Endothelial cell (in vitro differentiated cells): Measurements from ENCODE around the gene CEP131. TPM values are rescaled to one million over a fixed set of nuclear protein-coding genes. Genes with fewer than 3 reads are reported as not detected.

Experiments used
- DNase-seq: peaks from one replicate; pipeline ENCODE4 v3.0.0; 2021; ENCODE audit warnings: low spot score
- H3K27ac Mint-ChIP-seq: one replicate; pipeline ENCODE4 v1.8.0; 2021; ENCODE audit warnings: mixed read lengths, inconsistent platforms; ENCODE audit not compliant: unreplicated experiment
- H3K27me3 Mint-ChIP-seq: one replicate; pipeline ENCODE4 v1.8.0; 2021; ENCODE audit warnings: mild to moderate bottlenecking, moderate library complexity, mixed read lengths, inconsistent platforms; ENCODE audit not compliant: unreplicated experiment
- H3K36me3 Mint-ChIP-seq: one replicate; pipeline ENCODE4 v1.8.0; 2021; ENCODE audit warnings: mild to moderate bottlenecking, low read depth, mixed read lengths, inconsistent platforms; ENCODE audit not compliant: unreplicated experiment
- H3K4me1 Mint-ChIP-seq: one replicate; pipeline ENCODE4 v1.8.0; 2021; ENCODE audit warnings: mild to moderate bottlenecking, mixed read lengths, inconsistent platforms; ENCODE audit not compliant: unreplicated experiment
- H3K4me3 Mint-ChIP-seq: one replicate; pipeline ENCODE4 v1.8.0; 2021; ENCODE audit warnings: mild to moderate bottlenecking, mixed read lengths, inconsistent platforms; ENCODE audit not compliant: unreplicated experiment
- H3K9me3 Mint-ChIP-seq: one replicate; pipeline ENCODE4 v1.8.0; 2021; ENCODE audit warnings: mixed read lengths, inconsistent platforms; ENCODE audit not compliant: unreplicated experiment
- CTCF ChIP-seq: fragments of 200-600 bp; sonication (generic); IDR thresholded peaks from one replicate; pipeline ENCODE4 v1.5.0; 2021; ENCODE audit warnings: antibody characterized with exemption; ENCODE audit not compliant: unreplicated experiment
- total RNA-seq: library from RNA; stranded (reverse); fragmentation: NEBNext Ultra II Directional; extraction: Animal tissue kit (Norgen Biotek cat#: 25700); gene quantifications from one replicate; pipeline ENCODE4 v1.2.1, GENCODE V29; 2021; ENCODE audit not compliant: unreplicated experiment

Gene CEP131
- total RNA-seq, 1 donor from 2014 or later, result 21.1 TPM

- H3K27me3 Mint-ChIP-seq, result peaks cover 2% of the 10 kb centered on the region
- H3K4me3 Mint-ChIP-seq, result no peak overlapping the region
- peak; percentile 71 for DNase-seq
- no peaks in the 10 kb centered on the region for H3K36me3 Mint-ChIP-seq
- TF ChIP-seq CTCF, result peak; percentile 66
- H3K9me3 Mint-ChIP-seq, result no peaks in the 10 kb centered on the region
- peak overlapping the region; percentile 68 for H3K27ac Mint-ChIP-seq
- peaks cover 5% of the 10 kb centered on the region for H3K4me1 Mint-ChIP-seq
Observed at GRCh38 chr17:81200695-81201580, 21.8 kb downstream of the CEP131 start.

GRCh38 chr17:81200201-81200600 lies 22.6 kb downstream of the CEP131 start:
- no peak overlapping the region for H3K4me3 Mint-ChIP-seq
- no peak overlapping the region for H3K27ac Mint-ChIP-seq
- H3K36me3 Mint-ChIP-seq, result no peaks in the 10 kb centered on the region
- H3K27me3 Mint-ChIP-seq, result peaks cover 2% of the 10 kb centered on the region
- no peak for DNase-seq
- TF ChIP-seq CTCF, result no peak
- H3K4me1 Mint-ChIP-seq, result peaks cover 5% of the 10 kb centered on the region
- no peaks in the 10 kb centered on the region for H3K9me3 Mint-ChIP-seq

DNA sequence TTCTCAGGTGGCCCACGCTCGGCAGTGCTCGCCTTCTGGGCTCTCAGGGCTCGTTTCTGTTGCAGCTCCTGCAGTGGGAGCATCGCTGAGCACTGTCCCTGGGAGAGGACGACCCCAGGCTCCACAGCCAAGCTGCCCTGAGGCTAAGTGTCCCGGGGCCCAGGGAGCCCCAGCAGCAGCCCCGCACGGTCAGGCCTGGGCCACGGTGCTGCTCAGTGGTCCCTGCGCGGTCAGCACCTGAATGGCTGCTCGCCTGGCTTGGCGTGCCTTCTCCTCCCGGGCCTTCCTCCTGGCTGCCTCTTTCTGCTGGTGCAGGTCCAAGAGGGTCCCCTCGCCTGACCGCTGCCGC lies 23.3 kb downstream of the CEP131 start:
- peaks cover 4% of the 10 kb centered on the region for H3K27me3 Mint-ChIP-seq
- no peak for TF ChIP-seq CTCF
- H3K36me3 Mint-ChIP-seq, result no peaks in the 10 kb centered on the region
- H3K4me1 Mint-ChIP-seq, result peaks cover 5% of the 10 kb centered on the region
- H3K9me3 Mint-ChIP-seq, result no peaks in the 10 kb centered on the region
- DNase-seq, result no peak
- H3K27ac Mint-ChIP-seq, result no peak overlapping the region
- no peak overlapping the region for H3K4me3 Mint-ChIP-seq

DNA sequence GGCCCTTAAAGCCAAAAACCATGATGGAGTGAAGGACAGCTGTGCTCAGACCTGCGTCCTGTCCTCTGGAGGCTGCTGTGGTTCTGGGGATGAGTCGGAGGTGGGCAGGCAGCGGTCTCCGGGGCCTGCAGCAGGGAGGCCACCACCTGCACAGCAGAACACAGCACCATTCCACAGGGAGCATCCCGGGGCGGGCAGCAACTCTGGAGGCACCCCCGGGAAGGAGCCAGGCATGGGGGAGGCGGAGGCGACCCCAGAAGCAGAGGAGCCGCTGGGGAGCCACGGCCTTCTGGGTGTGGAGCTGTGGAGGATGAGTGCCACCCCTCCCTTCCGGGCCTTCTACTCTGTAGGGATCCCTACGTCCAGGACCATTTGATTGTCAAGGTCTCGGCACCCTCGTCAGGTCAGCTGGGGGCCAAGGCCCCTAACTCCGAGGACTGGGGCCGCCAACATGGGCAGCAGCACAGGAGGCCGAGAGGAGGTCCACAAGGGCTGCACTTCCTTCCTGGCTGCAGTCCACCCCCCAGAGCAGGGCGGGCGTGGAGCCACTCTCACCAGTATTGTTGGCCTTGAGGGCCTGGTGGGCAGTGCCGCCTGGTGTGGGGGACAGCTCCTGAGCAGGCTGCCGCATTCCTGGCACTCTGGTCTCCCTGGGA lies 23.8 kb downstream of the CEP131 start:
- no peak overlapping the region for H3K27ac Mint-ChIP-seq
- H3K4me1 Mint-ChIP-seq, result peaks cover 5% of the 10 kb centered on the region
- H3K9me3 Mint-ChIP-seq, result no peaks in the 10 kb centered on the region
- DNase-seq, result no peak
- no peak for TF ChIP-seq CTCF
- no peaks in the 10 kb centered on the region for H3K36me3 Mint-ChIP-seq
- no peak overlapping the region for H3K4me3 Mint-ChIP-seq
- peaks cover 4% of the 10 kb centered on the region for H3K27me3 Mint-ChIP-seq
